NCI-H1105 (cell line): ENCODE measurements around the gene NOL4L.
"Not testable (repeated sequence)": the region's sequence is repeated elsewhere in the genome, so short reads cannot be mapped to it uniquely, and the experiment has no call there.

Experiments
- DNase-seq: peaks from one replicate; lab custom pipeline; 2025; lab: John Stamatoyannopoulos, UW

The NOL4L gene

DNA sequence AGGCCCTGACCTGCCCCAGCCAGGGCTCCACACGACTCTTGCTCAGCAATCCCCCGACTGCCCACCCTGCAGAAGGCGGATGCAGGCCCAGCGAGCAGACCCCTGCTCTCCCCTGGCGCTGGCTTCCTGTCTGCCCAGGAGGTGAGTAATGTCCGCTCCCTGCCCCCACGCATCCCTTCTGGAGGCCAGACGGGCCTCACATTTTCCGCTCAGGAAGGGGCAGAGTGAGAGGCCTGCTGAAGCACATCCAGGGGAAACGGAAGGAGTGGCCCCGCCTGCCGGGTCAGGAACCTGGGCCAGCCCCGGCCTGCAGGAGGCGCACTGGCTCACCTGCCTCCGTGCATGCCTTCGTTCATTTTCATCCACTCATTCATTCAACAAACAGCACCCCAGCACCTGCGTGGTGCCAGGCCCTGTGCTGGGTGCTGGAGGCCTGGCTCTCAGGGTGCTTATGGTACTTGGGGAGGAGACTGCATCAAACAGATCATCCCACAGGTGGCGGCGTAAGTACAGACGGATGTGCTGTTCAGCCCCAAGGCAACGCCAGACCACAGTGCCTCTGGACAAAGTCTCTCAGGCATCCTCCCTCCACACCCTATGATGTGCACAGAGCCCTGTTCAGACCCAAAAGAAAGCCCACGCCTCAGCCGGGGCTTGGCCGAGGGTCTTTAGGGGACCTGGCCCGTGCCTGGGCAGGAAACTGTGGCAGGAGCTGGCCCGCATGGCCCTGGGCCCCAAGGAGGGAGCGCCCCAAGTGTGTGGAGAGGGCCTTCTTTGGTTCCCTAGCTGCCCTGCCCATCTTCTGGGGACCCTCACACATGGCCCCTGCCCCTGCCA, 114.9 kb downstream of the NOL4L start:
- DNase-seq: no peak

DNA sequence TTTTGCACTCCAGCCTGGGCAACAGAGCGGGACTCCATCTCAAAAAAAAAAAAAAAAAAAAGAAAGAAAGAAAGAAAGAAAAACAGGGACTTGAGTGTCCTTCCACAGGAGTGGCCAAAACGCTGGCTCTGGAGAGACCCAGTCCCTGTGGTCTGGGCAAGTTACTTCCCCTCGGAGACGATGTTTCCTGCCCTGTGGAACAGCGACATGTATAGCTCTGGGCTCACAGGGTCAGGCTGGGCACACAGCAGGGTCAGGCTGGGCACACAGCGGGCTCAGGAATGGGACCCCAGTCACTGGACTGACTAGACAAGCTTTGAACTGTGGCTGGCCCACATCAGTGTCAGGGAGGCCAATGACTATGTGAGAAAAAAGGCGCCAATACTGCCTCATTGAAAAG, 116.3 kb downstream of the NOL4L start:
- DNase-seq: no peak

DNA sequence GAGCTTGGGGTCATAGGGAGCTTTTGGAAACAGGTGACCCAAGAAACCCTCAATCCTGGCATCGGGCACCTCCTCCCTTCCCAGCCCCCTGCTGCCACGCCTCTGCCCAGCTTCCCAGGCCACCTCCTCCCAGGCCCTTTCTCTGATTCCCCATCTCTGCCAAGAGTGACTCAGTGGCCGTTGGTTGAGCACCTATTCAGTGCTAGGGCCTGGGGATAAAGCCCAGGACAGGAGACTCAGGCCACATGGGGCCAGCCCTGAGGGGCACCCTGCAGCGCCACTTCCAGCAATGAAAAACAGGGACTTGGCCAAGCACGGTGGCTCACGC, 116.9 kb downstream of the NOL4L start:
- no peak for DNase-seq

DNA sequence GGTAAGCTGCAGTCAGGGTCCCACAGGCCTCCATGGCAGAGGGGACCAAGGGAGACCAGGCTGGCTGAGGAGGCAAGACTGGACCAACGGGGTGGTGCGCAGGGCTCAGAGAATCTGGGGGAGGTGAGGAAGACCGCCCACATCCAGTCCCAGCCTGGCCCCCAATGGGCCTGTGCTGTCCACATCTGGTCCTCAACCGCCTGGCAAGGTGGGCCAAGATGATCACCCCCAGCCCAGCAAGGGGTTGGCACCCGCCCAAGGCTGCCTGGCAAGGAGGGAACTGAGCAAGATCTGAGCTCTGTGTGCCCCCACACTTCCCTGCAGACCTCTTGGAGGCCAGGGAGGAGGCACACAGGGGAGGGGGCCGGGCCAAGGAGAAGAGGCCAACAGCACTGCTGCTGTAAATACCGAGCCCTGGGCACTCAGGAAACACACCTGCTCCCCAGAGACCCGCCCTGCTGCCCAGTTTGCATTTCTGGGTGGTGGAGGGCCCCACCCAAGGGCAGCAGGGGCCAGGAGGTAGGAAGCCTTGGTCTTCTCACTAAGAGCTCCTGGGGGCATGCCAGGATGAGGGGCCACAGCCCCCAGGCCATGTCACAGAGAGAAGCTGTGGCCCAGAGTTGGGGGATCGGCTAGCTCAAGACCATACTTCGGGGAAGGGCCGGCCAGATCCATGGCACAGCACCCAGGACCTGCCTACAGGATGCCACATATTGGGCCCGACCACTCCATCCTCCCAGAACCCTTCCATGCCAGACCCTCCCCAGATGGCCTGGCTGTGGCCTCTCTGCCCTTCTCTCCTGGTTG, 117.4 kb downstream of the NOL4L start:
- no peak for DNase-seq

DNA sequence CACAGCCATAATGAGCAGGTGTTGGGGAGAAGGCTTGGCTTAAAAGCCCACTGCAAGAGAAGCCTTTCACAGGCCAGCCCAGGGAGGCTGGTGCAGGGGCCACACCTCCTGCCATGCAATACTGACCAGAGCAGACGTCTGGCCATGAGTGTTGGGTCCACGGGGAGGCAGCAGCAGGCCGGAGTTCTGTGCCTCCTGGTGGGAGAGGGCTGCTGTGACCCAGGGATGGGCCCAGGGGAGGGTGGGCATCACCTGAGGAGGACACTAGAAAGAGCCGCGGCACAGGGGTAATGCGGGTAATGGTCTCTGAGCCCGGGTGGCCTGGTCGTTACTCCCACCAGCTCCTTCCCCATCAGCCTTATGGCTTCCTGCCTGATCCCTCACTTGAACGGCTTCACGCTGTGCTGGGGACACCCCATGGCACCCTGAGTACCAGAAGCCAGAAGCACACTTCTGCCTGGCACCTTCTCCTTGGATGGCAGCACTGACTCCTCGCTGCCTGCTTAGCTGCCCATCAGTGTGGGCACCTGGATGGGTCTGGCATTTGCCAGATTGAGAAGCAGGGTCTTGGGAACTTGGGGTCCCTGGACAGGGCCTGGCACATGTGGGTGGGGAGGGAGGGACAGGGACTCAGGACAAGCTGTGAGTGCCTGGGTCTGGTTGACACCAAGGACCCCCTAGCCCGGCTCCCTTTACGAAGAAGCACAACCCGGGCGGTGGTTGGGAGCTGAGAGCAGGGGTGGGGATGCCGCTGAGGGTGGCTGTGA, 118.2 kb downstream of the NOL4L start:
- DNase-seq: no peak

DNA sequence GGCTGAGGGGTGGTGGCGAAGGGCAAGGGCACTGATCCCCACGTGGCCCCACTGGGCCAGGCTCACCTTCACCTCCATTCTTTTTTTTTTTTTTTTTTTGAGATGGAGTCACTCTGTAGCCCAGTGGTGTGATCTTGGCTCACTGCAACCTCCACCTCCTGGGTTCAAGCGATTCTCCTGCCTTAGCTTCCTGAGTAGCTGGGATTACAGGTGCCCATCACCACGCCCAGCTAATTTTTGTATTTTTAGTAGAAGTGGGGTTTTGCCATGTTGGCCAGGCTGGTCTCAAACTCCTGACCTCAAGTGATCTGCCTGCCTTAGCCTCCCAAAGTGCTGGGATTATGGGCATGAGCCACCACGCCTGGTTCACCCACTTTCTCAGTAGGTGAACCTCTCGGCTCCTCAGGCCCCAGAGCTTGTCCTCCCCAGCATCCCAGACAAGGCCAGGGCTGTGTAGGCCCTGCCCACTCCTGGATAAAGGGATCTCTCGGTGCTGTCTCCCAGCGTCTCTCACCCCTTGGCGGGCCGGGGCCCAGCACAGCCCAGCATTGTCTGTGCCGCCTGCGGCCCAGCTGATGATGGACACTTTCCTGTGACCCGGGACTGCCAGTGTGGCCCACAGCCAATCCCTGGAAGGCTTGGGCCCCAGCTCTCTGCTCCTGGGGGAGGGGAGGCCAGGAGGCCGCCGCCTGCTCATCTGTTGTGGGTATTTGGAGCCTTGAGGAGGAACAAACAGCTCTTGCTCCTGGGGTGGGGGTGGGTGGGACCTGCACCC, 119.0 kb downstream of the NOL4L start:
- DNase-seq: not testable (repeated sequence)

DNA sequence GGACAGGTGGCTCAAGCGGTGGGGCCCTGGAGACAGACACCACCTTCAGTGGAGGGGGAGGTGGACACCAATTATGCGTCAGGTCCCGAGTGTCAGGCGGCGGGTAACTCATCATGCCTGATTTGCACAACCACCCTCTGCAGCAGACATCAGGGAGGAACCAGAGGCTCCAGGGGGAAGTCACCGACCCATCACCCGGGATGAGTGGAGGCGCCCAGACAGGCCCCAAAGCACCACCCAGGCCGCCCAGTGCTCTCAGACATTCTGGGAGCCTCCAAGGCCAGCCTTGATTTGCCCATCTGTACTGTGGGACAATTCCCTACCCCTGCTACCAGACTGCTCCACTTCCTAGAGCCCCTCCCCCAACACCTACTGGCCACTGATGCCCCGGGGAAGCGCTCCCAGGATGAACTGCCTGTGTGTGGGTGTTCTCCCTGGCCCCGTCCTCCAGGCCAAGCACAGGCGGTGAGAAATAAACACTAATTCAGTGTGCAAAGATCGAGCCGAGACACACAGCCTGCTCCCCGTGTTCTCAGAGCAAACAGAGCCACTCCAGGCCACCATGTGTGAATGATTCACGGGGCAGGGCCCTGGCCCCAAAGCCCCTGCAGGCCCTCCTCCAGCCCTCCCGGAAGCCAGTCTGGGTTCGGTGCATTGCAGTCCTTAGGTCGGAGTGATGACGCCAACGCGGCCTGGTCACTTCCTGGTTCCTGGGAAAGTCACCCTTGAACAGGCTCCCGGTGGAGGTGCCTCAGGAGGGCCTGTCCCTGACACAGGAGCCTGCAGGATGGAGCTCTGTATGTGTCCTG, 119.8 kb downstream of the NOL4L start:
- DNase-seq: no peak

DNA sequence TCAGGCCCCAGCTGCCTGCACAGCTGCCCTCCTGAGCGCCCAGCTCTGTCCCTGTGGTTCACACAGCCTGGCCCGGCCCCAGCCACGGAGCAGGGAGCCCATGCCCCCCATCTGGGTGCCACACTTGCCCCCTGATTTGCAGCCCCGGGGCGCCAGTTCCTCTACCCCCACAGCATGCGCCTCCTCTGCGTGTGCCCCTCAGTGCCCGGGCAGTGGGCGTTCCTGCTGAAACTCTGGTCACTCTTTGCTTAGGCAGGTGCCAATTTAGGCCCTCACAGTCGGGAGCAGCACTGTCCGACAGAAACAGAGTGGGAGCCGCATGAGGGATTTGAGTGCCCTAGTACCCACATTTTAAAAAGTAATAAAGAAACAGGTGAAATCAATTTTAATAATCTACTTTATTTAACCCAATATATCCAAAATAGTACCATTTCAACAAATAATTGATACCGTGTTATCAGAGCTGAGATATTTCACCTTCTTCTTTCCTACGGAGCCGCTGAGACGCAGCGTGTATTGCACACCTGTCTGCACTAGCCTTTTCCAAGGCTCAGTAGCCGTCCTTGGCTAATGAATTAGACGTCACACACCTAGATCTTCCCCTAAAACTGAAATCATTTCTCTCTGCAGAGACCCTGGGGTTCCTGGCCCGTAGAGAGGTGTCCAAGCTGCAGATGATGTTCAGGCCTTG, 120.6 kb downstream of the NOL4L start:
- DNase-seq: no peak

DNA sequence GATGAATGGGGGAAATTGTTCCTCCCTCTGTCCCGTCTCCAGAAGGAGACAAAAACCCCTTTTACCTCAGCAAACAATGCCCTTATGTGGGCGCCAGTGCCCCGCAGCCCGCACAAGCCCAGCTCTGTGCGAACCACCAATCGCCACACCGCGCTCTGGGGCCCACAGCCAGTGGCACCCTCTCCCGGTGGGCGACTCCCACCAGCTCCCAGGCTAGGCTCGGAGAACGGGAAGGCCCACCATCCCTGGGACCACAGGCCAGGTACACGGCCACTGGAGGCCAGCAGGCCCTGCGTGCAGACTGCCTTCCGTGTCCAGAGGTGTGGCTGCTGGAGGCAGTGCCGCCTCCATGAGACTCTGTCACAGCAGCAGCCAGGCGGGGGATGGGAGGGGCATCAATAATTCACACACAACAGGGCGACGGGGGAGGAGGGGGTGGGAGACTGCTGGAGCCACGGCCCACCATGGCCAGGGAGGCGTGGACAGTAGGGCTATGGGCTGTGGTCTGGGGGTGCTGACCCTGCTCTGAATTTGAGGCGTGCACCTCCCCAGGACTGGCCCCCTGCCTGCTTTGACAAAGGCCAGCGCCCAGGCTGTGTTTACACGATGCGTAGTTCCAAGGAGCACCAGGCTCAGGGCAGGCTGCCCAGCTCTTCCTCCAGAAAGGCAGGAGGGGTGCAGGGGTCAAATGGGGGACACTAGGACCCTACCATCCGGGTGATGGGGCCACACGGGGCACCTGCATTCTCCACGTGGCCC, 121.3 kb downstream of the NOL4L start:
- DNase-seq: no peak

DNA sequence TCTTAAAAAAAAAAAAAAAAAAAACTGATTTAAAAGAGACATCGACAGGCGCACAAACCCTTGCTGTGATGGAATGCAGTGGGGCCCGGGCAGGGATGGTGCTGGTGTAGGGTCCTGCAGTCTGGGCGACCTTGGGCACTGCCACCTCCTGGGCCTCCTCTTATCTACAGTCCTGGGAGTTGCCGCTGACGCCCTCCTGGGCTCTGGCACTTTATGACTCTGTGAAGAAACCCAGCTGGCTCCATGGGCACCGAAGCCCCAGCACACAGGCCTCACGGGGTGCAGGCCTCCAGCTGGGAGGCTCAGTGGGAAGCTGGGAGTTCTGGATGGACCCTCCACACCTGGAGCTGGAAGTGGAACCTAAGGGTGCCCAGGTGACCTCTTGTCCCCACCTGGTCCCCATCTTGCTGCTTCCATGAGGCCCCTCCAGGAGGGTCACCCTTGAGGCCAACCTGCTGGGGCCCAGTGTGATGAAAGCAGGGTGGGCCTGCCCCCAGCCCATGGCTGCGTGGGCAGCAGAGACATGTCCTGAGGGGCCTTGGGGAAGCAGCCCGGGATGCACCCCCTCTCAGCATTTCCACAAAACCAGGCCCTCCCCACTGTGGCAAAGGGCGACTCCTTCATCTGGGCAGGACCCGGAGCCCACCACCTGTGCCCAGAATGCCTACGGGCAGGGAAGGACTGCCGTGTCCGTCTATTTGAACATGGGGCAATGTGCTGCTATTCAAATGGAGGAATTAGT, 122.1 kb downstream of the NOL4L start:
- no peak for DNase-seq

DNA sequence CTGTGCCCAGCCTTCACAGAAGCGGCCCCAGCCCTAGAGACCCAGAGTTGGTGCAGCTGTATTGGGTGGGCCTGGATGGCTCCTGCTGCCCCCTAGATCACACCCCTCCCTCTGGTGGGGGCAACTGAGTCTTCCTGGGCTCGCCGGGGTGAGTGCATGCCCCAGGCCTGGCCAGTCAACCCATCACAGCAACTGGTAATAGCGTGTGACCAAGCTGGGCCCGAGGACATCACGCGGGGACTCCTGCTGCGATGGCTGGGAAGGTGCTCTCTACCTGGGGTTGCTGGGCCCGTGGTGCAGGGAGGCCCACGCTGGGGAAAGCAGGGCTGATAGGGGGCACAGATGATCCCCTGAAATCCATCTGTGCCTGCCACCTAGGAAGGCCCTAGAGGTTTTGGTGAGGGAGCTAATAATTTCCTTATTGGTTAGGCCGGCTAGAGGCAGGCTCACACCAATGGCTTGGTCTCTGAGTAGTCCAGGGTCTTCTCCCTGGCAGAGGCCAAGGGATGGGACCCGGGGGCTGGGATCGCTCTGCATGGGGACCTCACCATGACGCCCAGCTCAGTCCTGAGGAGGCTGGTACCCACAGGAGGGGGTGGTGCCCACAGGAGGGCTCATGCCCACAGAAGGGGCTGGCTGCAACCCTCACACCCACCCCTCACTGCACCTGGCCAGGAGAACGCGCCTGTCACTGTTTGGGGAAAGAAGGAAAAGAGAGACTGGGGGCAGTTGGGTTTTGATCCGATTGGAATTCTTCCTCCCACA, 123.1 kb downstream of the NOL4L start:
- DNase-seq: no peak

DNA sequence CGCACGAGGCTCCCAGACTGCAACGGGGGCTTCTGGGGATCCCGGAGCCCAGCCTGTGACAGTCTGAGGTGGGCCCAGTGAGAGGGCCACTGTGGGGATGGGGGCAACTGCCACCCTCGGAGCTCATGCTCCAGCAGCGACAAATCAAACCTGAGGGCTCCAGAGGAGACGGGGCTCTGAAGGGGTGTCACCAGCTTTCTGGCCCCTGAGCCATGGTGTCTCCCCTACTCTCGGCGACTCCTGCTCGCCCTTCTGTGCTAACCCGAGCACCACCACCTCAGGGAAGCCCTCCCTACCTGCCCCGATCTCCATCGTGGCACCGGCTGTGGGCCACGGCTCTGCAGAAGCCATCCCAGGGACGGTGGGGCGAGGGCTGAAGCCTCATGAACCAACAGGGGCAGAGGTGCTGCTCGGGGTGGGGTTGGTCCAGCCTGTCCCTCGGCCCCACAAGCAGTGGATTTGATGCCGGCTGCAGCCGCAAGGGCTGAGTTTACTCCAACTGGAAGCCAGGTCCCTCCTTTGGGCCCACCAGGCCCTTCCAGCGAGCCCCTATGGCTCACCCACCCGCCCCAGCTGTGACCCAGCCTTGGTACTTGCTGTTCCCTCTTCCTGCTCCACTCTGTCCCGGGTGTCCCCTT, 124.3 kb downstream of the NOL4L start:
- DNase-seq: no peak

DNA sequence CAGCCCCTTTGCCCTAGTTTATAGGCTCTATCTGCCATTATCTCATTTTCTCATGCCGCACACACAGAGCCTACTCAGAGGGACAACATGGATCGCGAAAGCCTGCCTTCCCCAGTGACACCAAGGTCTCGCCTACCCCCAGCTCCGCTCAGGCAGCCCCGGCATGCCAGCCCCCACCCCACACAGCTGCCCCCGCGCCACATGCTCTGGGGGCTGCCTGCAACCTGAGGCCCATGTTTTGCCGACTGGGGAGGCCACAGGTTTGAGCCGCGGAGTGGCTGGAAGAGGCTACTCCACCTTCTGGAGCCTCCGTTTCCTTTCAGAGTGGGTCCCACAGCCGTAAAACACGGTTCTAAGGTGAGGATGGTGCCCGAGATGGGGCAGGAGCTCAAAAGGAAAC, 124.9 kb downstream of the NOL4L start:
- DNase-seq: no peak

DNA sequence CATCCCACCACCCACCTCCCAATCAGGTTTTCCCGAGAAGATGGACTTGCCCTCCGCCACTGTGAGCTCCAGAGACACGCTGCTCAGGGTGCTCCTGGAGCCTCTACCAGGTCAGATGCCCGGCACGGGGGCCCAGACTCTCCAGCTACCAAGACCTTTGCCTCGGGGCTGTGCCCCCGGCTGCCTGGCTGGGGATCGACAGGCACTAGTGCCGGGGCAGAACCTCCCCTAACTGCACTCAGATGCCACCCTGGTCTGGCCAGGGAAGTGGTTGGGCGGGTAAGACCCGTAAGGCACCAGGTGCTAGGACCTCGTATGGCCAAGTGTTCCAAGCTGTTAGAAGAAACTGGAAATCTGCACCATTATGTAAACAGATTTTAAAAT, 126.3 kb downstream of the NOL4L start:
- no peak for DNase-seq

DNA sequence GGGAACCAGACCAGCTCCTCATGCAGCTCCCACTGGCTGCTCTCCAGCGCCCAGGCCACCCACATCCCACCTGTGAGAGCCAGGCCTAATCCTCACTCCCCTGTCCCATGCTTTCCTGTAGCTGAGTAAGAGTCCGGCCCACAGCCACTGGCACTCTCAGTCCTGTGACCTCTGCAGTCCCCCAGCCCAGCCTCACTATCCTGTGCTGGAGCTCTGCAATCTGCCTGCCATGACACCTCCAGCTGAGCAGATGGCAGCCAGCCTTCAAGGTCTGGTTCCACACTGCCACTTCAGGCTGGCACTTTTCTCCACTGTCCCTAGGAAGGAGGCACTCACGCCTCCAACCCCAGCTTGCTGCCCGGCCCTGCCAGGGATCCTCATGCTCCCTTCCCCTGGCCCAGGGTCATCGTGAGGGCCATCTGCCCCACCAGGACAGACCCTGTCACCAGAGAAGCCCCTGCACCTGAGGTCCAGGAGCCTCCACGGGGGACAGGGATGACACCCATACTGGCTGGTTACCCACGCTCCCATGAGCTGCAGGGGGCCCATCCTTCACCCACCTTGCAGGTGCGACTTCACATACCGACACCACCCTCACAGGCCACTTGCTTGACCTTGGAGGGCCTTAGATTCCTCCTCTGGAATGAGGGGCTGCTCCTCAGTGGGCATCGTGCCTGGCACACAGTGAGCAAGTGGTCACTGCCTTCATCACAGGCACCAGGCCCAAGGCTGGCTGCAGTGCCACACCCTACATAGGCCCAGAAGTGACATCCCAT, 126.9 kb downstream of the NOL4L start:
- no peak for DNase-seq

DNA sequence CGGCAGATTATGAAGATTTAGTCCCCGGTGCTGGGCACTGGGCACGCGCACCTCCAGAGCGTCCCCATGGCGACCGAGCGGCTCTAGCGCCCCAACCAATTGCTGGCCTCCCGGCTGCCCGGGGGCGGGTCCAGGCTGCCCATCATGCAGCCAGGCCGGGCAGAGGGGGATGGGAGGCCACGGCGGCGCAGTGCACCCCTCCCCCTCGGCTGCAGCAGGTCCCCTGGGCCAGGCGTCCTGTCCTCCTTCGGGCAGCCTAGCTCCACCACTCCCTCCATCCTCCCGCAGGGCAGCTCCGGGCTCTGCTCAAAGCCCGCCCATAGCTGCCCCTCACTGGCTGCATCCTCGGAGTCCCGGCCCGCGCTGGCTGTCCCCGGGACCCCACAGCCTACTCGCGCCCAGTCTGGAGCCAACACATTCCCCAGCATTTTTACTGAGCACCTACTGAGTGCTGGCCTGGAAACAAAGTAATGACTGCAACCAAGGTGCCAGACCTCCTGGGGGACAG, 127.6 kb downstream of the NOL4L start:
- DNase-seq: peak; percentile 34
